Neuron (in vitro differentiated cells): ENCODE measurements around the gene PAXX.

ENCODE experiments used
- H2AFZ ChIP-seq: one replicate; pipeline ENCODE4 v1.6.1; 2013; ENCODE audit warnings: low read depth, mild to moderate bottlenecking, inconsistent platforms, low read length, moderate library complexity
- H3K27me3 ChIP-seq: one replicate; pipeline ENCODE4 v1.6.1; 2013; ENCODE audit warnings: low read length; ENCODE audit not compliant: insufficient read depth
- H3K36me3 ChIP-seq: one replicate; pipeline ENCODE4 v1.6.1; 2013; ENCODE audit warnings: low read length; ENCODE audit not compliant: insufficient read depth
- H3K4me1 ChIP-seq: one replicate; pipeline ENCODE4 v1.6.1; 2013; ENCODE audit warnings: low read length; ENCODE audit not compliant: insufficient read depth
- H3K4me3 ChIP-seq: 2 replicates; pipeline ENCODE4 v1.5.1; 2013; ENCODE audit warnings: mild to moderate bottlenecking, low read length, moderate library complexity
- H3K9me3 ChIP-seq: one replicate; pipeline ENCODE4 v1.6.1; 2013; ENCODE audit warnings: low read length

Gene PAXX

DNA sequence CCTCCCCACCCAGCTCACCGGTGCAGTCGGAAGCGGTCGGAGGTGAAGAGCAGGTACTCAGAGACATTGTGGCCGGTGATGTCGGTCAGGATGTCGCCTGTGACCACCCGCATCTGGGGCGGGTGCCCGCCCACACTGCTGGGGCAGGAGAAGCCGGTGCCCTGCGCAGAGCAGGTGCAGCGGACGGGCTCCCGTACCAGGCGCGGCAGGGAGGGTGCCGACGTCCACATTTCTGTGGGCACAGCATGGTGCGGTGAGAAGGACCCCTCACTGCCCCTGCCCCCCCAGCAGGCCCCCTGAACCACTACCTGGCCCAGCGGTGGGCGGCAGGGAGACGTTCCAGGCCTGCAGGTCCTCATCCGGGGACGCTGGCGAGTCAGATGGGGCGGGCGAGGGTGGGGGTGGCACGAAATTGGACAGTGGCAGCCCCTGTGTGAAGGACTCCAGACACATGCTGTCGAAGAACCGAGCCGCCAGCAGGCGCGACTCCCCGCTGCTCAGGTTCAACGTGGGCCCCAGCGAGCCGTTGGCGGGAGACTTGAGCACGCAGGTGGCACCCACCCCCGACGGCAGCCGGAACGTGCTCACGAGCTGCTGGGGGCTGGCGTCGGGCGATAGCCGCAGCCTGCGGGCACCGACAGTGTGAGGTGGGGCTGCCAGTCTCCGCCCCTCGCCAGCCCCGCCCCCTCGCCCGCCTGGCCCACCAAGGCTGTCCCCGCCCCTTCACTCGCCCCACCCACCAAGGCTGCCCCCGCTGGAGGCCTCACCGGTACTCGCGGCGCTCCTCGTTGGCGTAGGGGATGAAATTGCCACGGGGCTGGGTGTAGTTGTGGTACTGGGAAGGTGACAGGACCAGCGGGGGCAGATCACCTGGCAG lies 20.7 kb downstream of the PAXX start:
- Histone ChIP-seq H3K4me3 (no peak overlapping the region), H3K9me3 (peaks cover 2% of the 10 kb centered on the region), H3K4me1 (no peaks in the 10 kb centered on the region), H3K36me3 (peaks cover 44% of the 10 kb centered on the region), H2AFZ (no peak overlapping the region), H3K27me3 (no peaks in the 10 kb centered on the region)

GRCh38 chr9:137013571-137013940 lies 21.3 kb downstream of the PAXX start:
- H3K27me3 ChIP-seq, result no peaks in the 10 kb centered on the region
- H2AFZ ChIP-seq, result no peak overlapping the region
- H3K36me3 ChIP-seq, result peaks cover 44% of the 10 kb centered on the region
- peaks cover 2% of the 10 kb centered on the region for H3K9me3 ChIP-seq
- no peak overlapping the region for H3K4me3 ChIP-seq
- no peaks in the 10 kb centered on the region for H3K4me1 ChIP-seq

DNA sequence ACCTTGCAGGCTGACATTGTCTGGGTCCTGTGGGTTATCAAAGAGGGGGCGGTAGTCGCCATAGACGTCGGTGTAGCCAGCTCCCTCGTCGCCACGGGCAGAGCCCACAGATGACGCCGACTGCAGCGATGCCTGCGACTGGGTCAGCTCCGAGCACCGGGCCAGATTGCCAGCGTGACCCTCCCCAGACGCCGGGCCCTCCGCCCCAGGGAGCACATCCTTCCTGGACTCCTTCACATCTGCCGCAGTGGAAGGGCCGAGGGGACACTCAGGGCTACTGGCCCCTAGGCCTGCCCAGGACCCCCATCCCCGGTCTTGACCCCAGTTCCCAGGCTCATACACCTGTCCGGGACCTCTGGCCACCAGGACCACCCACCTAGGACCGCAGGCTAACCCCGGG lies 21.9 kb downstream of the PAXX start:
- no peak overlapping the region for H2AFZ ChIP-seq
- H3K36me3 ChIP-seq, result peaks cover 44% of the 10 kb centered on the region
- H3K27me3 ChIP-seq, result no peaks in the 10 kb centered on the region
- H3K4me1 ChIP-seq, result no peaks in the 10 kb centered on the region
- peaks cover 2% of the 10 kb centered on the region for H3K9me3 ChIP-seq
- H3K4me3 ChIP-seq, result no peak overlapping the region

DNA sequence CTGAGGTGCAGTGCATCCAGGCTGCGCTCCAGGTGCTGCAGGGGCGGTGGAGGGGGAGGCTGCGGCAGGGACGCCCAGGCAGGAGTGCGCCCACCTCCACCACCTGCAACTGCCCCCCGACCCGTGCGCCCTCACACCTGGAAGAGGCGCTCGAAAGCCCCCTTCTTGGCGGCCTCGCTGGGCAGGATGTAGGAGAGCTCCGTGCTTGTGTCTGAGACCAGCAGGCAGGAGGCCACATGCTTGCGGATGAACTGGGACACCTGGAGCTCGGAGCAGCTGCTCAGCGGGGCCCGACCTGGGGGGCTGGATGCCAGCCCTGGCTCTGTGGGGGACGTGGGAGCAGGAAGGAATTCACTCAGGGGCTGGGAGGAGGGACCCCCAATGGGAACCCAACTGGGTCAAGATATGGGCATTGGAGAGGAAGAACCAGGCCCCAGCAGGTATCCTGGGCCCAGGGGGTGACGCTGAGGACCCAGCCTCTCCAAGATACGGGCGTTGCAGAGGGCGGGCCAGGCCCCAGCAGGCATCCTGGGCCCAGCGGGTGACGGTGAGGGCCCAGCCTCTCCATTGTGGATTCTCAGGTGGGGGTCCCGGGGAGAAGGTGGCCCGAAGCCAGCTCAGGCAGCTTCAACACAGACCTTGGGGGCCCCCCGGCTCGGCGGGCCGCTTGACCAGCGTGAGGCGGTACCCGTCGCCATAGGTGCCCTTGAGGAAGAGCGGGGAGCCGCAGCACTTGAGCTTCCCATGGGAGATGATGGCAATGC lies 22.7 kb downstream of the PAXX start:
- Histone ChIP-seq H3K4me3 (no peak overlapping the region), H3K4me1 (no peaks in the 10 kb centered on the region), H2AFZ (no peak overlapping the region), H3K36me3 (peaks cover 42% of the 10 kb centered on the region), H3K27me3 (no peaks in the 10 kb centered on the region), H3K9me3 (peaks cover 2% of the 10 kb centered on the region)

GRCh38 chr9:137015540-137015930 lies 23.3 kb downstream of the PAXX start:
- Histone ChIP-seq H3K4me3 (no peak overlapping the region), H2AFZ (no peak overlapping the region), H3K27me3 (no peaks in the 10 kb centered on the region), H3K4me1 (no peaks in the 10 kb centered on the region), H3K9me3 (peaks cover 2% of the 10 kb centered on the region), H3K36me3 (peaks cover 42% of the 10 kb centered on the region)

GRCh38 chr9:137015976-137016375 lies 23.8 kb downstream of the PAXX start:
- H3K4me3 ChIP-seq, result no peak overlapping the region
- peaks cover 42% of the 10 kb centered on the region for H3K36me3 ChIP-seq
- no peaks in the 10 kb centered on the region for H3K4me1 ChIP-seq
- H3K27me3 ChIP-seq, result no peaks in the 10 kb centered on the region
- H2AFZ ChIP-seq, result no peak overlapping the region
- peaks cover 2% of the 10 kb centered on the region for H3K9me3 ChIP-seq

- Histone ChIP-seq H3K9me3 (peaks cover 2% of the 10 kb centered on the region), H3K4me1 (no peaks in the 10 kb centered on the region), H3K27me3 (no peaks in the 10 kb centered on the region), H2AFZ (no peak overlapping the region), H3K36me3 (peaks cover 42% of the 10 kb centered on the region), H3K4me3 (no peak overlapping the region)
These were observed 24.2 kb downstream of the PAXX start for GRCh38 chr9:137016436-137016835.

DNA sequence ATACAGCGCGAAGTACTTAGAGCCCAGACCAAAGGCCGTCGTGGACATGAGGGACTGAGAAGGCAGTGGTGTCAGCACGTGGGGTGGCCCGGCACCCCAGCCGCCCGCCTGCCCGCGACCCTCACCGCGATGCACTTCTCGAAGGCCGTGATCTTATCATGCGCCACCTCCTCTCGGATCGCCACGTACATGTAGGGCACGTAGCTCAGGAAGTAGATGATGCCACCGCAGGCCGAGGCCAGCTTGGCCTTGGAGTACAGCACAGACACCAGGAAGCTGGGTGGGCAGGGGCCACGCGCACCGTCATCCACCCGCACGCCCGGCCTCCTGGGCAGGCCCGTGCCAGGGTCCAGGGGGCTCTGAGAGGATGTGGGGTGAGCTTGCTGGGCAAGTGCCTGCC lies 24.8 kb downstream of the PAXX start:
- H3K4me1 ChIP-seq, result no peaks in the 10 kb centered on the region
- H3K9me3 ChIP-seq, result peaks cover 2% of the 10 kb centered on the region
- H3K4me3 ChIP-seq, result no peak overlapping the region
- no peak overlapping the region for H2AFZ ChIP-seq
- H3K36me3 ChIP-seq, result peaks cover 38% of the 10 kb centered on the region
- no peaks in the 10 kb centered on the region for H3K27me3 ChIP-seq

GRCh38 chr9:137017791-137018497 lies 25.7 kb downstream of the PAXX start:
- H3K4me1 ChIP-seq, result no peaks in the 10 kb centered on the region
- H3K4me3 ChIP-seq, result no peak overlapping the region
- no peak overlapping the region for H2AFZ ChIP-seq
- H3K27me3 ChIP-seq, result no peaks in the 10 kb centered on the region
- peaks cover 2% of the 10 kb centered on the region for H3K9me3 ChIP-seq
- peaks cover 32% of the 10 kb centered on the region for H3K36me3 ChIP-seq

- Histone ChIP-seq H3K9me3 (peaks cover 2% of the 10 kb centered on the region), H3K27me3 (no peaks in the 10 kb centered on the region), H3K36me3 (peaks cover 25% of the 10 kb centered on the region), H3K4me1 (peaks cover 3% of the 10 kb centered on the region), H2AFZ (no peak overlapping the region), H3K4me3 (no peak overlapping the region)
These were observed 26.7 kb downstream of the PAXX start for GRCh38 chr9:137018761-137019559.

GRCh38 chr9:137019891-137020683 lies 27.9 kb downstream of the PAXX start:
- Histone ChIP-seq H3K4me3 (no peak overlapping the region), H2AFZ (no peak overlapping the region), H3K27me3 (no peaks in the 10 kb centered on the region), H3K4me1 (peaks cover 5% of the 10 kb centered on the region), H3K9me3 (peaks cover 2% of the 10 kb centered on the region), H3K36me3 (peaks cover 16% of the 10 kb centered on the region)
